ENCODE data around the gene DPPA5.

DNA sequence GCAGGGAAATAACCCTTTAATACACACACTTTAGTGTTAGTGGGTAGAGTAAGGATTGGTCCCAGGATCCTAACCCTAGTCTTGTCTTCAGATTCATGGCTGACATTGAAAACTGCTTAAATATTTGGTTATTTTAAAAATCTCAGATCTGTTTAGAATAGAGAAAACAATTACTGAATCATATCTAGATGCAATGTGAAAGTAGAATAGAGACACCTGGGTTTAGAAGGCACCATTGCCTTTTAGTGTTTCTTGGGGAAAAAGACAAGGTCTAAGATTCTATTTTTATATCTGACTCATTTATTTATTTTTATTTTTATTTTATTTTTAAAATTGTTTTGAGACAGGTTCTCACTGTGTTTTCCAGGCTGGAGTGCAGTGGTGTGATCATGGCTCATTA is 46.6 kb upstream of the DPPA5 start:
- TF ChIP-seq, protein P1, sequence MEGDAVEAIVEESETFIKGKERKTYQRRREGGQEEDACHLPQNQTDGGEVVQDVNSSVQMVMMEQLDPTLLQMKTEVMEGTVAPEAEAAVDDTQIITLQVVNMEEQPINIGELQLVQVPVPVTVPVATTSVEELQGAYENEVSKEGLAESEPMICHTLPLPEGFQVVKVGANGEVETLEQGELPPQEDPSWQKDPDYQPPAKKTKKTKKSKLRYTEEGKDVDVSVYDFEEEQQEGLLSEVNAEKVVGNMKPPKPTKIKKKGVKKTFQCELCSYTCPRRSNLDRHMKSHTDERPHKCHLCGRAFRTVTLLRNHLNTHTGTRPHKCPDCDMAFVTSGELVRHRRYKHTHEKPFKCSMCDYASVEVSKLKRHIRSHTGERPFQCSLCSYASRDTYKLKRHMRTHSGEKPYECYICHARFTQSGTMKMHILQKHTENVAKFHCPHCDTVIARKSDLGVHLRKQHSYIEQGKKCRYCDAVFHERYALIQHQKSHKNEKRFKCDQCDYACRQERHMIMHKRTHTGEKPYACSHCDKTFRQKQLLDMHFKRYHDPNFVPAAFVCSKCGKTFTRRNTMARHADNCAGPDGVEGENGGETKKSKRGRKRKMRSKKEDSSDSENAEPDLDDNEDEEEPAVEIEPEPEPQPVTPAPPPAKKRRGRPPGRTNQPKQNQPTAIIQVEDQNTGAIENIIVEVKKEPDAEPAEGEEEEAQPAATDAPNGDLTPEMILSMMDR (optimal IDR thresholded peaks at IDR 0.05 in 1 of 3, IDR thresholded peaks at IDR 0.05 in 1 of 3, conservative IDR thresholded peaks at IDR 0.05 in 1 of 3; ENCODE audit: extremely low read depth in 1 of 3, insufficient read depth in 2 of 3, low read length in 3 of 3) = no peak
- TF ChIP-seq EZH2 (IDR thresholded peaks at IDR 0.05; ENCODE audit: low read length) = no peak

All from keratinocyte (primary cell).